HG03103 (cell line): ENCODE results near the gene SSBP4.

Source experiments
- ATAC-seq: cut with Tn5 transposase; IDR thresholded peaks from one replicate; pipeline ENCODE4 v1.9.1; 2021; ENCODE audit warnings: low read depth; ENCODE audit not compliant: unreplicated experiment

SSBP4 gene

GRCh38 chr19:18481505-18482222, 62.5 kb downstream of the SSBP4 start:
- no peak for ATAC-seq

- no peak for ATAC-seq
Observed at GRCh38 chr19:18483119-18483890, 64.1 kb downstream of the SSBP4 start.
